Epidermal melanocyte (primary cell): Measurements from ENCODE around the gene DGLUCY.
"Not testable (repeated sequence)": the region's sequence is repeated elsewhere in the genome, so short reads cannot be mapped to it uniquely, and the experiment has no call there.

Experiments
- DNase-seq: peaks from one replicate; pipeline ENCODE4 v3.0.0; 2011; ENCODE audit warnings: low spot score; ENCODE audit not compliant: insufficient read length

The DGLUCY gene

GRCh38 chr14:91113829-91114078 is at the start of gene DGLUCY:
DGLUCY (plus strand) TSS chr14:91114073; CDS start chr14:91160295, 46,222 bp downstream.
- no peak for DNase-seq

DNA sequence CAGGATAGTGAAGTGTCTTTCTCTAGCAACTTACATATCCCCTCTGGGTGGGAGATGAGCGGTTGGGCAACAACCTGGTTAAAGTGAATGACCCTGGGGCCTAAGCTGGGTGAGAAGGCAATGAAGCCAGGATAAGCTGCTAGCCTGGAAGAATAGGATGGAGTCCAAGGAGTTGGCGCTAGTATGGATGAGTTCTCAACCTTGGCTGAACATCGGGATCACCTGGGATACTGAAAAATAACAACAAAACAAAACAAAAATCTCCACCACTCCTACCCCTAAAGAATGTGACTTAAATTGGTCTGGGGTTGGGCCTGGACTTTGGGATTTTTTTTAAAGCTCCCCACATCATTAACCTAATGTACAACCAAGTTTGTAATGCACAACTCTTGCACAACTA is 48.6 kb upstream of the DGLUCY start:
- DNase-seq = no peak

GRCh38 chr14:91067186-91067585 is 46.7 kb upstream of the DGLUCY start:
- no peak for DNase-seq

GRCh38 chr14:91068642-91069041 is 45.2 kb upstream of the DGLUCY start:
- DNase-seq = no peak

GRCh38 chr14:91070572-91070971 is 43.3 kb upstream of the DGLUCY start:
- no peak for DNase-seq

DNA sequence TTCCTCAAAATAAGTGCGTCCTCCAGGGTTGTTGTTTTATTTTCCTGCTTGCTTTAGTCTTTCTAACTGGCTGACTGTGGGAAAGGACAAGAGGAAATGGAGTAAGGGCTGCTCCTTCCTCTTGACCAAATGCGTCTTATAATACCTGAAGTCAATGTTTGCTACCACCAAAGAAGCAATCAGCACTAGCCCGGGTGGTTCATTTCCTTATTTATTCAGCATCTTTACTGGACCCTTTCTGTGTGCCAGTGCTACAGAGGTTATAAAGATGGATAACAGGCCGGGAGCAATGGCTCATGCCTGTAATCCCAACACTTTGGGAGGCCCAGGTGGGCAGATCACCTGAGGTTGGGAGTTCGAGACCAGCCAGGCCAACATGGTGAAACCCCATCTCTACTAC is 38.3 kb upstream of the DGLUCY start:
- DNase-seq = no peak

GRCh38 chr14:91078095-91078737 is 35.7 kb upstream of the DGLUCY start:
- DNase-seq = no peak

- no peak for DNase-seq
Observed at GRCh38 chr14:91080071-91080470, 33.8 kb upstream of the DGLUCY start.

GRCh38 chr14:91082282-91082681 is 31.6 kb upstream of the DGLUCY start:
- DNase-seq = no peak

- DNase-seq = no peak
Observed at GRCh38 chr14:91084516-91084915, 29.4 kb upstream of the DGLUCY start.

DNA sequence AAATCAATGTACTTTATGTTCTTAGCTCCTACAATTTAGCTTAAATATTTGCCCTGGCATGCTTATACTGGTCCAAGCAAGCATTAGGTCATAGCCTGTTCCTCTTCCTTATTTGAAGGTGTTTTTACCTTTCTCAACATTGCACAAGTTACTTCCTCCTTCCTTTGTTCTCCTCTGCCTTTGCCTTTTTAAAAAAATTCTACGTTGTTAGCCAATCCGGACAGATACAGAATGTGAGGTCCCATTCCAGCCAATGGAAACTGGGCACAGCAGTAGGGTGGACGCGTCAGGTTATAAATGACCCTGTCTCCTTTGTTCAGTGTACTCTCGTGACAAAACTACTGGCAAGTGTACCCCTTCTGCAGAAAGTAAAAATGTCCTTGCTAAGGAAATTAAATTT is 26.4 kb upstream of the DGLUCY start:
- not testable (repeated sequence) for DNase-seq

DNA sequence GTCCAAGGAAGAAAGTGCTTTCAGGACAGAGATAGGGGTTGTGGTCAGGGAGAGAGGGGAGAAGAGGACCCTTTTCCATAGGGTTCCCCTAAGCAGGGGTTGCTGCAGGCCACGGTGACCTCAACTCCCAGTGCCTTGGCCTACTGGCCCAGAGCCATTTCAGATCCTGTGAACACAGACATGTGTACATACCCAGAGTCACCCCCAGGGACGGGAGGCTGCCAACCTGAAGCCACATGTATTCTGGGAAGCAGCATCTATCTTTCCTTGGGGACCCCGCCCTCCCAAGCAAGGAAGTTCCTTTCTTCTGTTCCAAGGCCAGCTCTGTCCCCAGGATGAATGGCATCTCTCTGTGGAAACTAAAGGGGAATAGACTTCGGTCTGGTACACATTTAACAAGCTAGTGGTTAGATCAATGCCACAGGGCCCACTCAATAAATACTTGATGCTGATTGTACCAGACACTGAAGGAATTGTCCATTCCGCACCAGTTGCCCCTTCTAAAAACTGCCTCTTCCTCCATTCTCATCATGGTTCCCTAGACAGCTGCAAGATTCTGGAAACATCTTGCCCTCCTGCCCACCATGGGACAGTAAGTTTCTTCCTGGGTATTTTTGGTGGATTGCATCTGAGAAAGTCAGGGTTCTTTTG is 25.2 kb upstream of the DGLUCY start:
- DNase-seq = no peak

DNA sequence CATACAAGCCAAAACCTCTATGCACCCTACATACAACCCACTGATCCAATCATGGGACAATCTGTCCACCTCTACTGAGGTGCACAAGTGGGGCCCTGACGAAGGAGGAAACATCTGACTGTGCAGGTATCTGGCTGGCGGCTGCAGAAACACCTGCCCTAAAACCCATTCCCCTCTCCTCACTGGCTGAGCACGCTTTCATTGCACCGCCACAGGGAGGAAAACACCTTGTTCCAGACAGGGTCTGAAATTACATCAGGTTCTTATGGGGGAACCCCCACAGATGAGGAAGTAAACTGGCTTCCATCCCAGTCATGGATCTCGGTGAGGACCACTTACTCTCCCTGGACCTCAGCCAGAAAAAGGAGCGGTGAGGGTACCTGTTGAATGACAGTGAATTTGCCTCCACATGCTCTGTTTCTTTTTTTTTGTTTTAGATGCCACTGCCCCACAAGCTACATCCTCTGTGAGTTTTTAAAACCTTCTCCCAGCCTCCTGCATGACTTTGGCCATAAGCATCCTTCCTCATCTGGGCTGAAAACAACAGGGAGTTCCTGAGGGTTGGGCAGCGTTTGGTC is 23.8 kb upstream of the DGLUCY start:
- DNase-seq = no peak

DNA sequence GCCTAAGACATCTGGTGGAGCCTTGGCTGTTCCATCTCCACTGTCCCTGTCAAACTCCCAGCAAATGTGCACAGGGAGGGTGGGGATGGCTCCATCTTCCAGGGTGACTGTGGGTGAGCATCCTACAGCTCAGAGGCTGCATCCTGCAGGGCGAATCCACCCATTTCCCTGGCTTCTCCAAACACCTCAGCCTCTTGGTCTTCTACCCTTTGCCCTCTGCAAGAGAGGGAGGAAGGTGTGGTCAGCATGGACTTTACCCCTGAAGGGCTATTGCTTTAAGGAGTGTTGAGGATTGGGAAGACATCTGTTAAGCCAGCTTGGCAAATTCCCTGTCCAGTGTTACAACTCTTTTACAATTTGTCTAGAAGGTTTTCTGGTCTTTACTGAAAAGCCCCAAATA is 23.1 kb upstream of the DGLUCY start:
- no peak for DNase-seq

- no peak for DNase-seq
Observed at GRCh38 chr14:91092073-91092472, 21.8 kb upstream of the DGLUCY start.

DNA sequence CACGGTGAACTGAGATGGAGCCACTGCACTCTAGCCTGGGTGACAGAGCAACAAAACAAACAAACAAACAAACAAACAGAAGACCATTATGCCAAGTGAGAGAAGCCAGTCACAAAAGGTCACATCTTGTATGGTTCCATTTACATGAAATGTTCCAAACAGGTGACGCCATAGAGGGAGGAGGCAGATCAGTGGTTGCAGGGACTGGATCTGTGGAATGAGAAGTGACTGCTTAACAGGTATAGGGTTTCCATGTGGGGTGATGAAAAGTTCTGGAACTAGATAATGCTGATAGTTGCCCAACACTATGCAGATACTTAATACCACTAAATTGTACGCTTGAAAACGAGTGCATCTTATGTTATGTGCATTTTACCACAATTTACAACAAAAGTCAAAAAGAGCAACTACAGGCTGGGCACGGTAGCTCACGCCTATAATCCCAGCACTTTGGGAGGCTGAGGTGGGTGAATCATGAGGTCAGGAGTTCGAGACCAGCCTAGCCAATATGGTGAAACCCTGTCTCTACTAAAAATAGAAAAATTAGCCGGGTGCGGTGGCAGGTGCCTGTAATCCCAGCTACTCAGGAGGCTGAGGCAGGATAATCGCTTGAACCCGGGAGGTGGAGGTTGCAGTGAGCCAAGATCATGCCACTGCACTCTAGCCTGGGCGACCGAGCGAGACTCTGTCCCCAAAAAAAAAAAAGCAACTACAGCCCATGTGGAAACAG is 20.0 kb upstream of the DGLUCY start:
- DNase-seq = not testable (repeated sequence)

DNA sequence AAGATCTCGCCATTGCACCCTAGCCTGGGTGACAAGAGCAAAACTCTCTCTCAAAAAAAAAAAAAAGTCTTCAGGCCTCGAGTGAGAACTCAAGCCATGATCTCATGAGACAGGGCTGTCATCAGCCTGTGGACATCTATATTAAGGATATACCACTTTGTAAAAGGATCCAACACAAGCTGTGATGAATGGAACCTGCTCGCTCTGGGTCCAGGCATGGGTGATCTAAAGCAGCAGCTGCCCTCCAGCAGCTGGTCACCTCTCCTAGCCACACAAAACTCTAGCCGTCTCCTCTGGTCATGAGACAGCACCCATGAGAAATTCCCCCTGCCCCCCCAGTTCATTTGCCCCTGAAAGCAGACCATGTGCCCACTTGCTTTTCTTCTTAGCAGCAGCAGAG is 19.1 kb upstream of the DGLUCY start:
- no peak for DNase-seq

- DNase-seq = no peak
Observed at GRCh38 chr14:91095178-91095577, 18.7 kb upstream of the DGLUCY start.

GRCh38 chr14:91097657-91098056 is 16.2 kb upstream of the DGLUCY start:
- DNase-seq = not testable (repeated sequence)

DNA sequence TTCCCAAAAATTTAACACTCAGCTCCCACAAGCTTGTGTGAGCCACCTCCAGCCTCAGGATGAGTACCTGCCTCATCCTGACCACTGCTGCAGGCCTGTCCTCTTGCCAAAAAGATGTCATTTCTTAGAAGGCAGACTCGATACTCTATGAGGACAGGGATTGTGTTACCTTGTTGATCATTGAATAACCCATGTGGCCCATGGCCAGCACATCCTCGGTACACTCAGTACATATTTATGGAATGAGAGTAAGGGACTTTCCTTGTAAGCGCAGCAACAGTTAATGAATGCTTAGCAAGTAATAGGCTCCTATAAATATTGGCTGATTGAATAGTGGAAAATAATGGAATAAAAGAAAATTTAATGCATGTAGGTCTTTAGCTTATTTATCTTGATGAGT is 15.3 kb upstream of the DGLUCY start:
- DNase-seq = no peak

GRCh38 chr14:91100102-91100501 is 13.8 kb upstream of the DGLUCY start:
- DNase-seq = no peak

- DNase-seq = no peak
Observed at GRCh38 chr14:91103116-91103515, 10.8 kb upstream of the DGLUCY start.
